Stimulated activated CD8-positive, alpha-beta memory T cell treated with anti-CD3 and anti-CD28 coated beads, Interleukin-7, amount 100 ng/mL, for 4 hours (primary cell): ENCODE measurements around the gene WNT3A.

Experiments used
- DNase-seq, 2 donors: peaks; one replicate each; pipeline ENCODE4 v3.0.0-alpha.2; 2020; ENCODE audit warnings: low read depth in 2 of 2

Gene WNT3A

DNA sequence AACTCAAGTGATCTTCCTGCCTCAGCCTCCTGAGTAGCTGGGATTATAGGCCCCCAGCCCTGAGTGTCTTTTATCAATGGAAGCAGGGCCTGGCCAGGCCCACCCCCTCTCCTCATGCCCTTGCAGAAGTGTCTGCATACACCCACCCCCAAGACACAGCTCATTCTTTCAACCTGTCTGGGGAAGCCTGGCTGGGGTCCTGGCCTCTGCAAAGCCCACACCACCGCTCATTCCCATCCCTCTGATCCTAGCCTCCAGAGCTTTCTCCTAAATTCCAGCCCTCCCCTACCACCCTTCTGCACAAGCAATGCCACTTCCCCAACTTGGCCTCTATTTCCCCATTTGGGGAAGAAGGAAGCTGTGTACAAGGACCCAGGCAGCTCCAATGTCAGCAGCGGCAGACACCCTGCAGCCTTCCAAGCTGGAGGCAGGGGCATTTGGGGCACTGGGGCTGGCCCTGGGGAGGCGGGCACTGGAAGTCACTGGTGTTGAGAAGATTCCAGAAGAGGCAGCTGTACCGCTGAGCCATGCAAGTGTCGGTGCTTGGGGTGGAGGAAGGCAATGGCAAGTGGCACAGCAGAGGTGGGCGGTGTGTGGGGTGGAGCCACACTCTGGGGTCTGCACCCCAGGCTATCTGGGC, 42.0 kb downstream of the WNT3A start:
- no peak for DNase-seq

DNA sequence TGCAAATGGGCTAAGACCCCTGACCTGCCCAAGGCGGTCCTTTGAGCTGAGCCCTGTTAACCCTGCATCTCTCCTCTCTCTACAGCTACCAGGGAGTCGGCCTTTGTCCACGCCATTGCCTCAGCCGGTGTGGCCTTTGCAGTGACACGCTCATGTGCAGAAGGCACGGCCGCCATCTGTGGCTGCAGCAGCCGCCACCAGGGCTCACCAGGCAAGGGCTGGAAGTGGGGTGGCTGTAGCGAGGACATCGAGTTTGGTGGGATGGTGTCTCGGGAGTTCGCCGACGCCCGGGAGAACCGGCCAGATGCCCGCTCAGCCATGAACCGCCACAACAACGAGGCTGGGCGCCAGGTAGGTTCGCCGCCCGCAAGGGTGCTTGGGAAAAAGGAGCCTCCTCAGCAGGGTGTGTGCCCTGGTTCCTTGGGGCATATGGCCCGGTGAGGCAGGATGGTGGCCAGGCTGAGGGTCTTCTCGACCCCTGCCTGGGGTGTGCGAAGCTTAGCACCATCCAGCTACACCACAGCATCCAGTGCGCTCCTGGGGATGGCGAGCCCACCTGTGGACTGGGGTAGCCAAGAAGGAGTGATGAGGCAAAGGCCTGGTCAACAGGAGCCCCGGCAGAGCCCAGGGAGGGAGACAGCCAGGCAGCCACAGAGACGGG, 43.9 kb downstream of the WNT3A start:
- no peak for DNase-seq

DNA sequence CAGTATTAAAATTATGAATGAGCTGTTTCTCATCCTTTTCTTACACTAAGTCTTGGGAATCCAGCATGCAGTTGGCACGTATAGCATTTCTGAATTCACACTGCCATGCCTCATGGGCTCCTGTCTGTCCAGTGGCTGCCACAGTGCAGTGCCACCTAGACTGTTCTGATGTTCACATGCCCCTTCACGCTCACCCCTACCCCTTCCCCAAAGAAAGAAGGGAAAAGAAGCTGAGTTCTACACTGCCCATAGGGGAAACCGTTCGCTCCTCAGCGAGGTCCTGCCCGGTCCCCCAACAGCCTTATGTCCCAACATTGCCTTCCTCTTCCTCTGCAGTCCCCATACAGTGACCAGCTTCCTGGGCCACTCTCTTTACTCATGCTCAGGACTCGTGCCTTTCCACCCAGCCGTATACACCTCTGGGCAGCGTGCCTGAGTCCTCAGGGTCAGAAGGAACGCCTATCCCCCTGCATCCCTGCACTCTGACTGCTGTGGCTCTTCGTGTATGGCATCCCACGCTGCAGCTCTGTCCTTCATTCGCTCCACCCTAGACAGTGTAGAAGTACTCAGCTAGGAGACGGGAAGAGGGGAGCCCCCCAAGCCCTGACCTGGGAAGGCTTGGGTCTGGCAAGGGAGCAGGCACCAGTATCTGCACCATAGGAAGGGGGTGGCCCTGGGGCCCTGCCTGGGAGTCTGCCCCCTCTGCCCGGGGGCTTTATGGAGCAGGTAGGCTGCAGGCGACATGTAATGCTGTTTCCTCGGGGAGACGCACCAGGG, 51.6 kb downstream of the WNT3A start:
- no peak for DNase-seq

DNA sequence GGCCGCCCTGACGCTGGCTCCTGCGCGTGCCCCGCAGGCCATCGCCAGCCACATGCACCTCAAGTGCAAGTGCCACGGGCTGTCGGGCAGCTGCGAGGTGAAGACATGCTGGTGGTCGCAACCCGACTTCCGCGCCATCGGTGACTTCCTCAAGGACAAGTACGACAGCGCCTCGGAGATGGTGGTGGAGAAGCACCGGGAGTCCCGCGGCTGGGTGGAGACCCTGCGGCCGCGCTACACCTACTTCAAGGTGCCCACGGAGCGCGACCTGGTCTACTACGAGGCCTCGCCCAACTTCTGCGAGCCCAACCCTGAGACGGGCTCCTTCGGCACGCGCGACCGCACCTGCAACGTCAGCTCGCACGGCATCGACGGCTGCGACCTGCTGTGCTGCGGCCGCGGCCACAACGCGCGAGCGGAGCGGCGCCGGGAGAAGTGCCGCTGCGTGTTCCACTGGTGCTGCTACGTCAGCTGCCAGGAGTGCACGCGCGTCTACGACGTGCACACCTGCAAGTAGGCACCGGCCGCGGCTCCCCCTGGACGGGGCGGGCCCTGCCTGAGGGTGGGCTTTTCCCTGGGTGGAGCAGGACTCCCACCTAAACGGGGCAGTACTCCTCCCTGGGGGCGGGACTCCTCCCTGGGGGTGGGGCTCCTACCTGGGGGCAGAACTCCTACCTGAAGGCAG, 52.3 kb downstream of the WNT3A start:
- DNase-seq = peak in 1 of 2 donors; percentile 21

DNA sequence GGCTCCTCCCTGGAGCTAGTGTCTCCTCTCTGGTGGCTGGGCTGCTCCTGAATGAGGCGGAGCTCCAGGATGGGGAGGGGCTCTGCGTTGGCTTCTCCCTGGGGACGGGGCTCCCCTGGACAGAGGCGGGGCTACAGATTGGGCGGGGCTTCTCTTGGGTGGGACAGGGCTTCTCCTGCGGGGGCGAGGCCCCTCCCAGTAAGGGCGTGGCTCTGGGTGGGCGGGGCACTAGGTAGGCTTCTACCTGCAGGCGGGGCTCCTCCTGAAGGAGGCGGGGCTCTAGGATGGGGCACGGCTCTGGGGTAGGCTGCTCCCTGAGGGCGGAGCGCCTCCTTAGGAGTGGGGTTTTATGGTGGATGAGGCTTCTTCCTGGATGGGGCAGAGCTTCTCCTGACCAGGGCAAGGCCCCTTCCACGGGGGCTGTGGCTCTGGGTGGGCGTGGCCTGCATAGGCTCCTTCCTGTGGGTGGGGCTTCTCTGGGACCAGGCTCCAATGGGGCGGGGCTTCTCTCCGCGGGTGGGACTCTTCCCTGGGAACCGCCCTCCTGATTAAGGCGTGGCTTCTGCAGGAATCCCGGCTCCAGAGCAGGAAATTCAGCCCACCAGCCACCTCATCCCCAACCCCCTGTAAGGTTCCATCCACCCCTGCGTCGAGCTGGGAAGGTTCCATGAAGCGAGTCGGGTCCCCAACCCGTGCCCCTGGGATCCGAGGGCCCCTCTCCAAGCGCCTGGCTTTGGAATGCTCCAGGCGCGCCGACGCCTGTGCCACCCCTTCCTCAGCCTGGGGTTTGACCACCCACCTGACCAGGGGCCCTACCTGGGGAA, 53.0 kb downstream of the WNT3A start:
- DNase-seq = peak; percentile 38 to 43

DNA sequence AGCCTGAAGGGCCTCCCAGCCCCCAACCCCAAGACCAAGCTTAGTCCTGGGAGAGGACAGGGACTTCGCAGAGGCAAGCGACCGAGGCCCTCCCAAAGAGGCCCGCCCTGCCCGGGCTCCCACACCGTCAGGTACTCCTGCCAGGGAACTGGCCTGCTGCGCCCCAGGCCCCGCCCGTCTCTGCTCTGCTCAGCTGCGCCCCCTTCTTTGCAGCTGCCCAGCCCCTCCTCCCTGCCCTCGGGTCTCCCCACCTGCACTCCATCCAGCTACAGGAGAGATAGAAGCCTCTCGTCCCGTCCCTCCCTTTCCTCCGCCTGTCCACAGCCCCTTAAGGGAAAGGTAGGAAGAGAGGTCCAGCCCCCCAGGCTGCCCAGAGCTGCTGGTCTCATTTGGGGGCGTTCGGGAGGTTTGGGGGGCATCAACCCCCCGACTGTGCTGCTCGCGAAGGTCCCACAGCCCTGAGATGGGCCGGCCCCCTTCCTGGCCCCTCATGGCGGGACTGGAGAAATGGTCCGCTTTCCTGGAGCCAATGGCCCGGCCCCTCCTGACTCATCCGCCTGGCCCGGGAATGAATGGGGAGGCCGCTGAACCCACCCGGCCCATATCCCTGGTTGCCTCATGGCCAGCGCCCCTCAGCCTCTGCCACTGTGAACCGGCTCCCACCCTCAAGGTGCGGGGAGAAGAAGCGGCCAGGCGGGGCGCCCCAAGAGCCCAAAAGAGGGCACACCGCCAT, 53.8 kb downstream of the WNT3A start:
- DNase-seq = no peak

DNA sequence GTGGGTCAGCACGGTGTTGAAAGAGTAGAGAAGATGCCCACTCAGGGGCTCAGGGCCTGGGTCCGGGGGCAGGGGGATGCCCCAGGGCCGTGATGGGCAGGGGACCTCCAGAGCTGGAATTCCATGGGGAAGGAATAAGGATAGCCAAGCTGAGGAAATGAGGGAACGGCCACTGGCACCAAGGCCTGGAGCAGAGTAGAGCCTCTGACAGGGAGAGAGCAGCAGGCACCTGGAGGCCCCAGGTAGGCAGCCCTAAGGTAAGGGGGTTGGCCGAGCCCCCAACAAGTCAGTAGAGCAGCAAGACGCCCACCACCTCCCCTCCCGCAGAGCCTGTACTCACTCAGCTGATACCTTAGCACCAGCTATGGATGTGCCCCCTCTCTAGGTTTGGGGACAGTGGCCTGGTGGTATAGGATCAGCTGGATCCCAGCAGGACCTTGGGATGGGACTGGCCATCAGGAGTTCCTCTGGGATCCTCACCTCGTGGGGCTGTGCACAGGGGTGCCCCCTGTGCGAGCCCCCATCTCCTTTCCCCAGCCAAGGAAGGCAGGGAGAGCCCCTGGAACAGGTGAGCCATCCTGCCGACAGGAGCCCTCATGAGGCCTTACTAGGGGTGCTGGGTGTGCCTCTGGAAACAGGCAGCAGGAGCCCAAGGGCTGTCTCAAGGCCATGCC, 54.8 kb downstream of the WNT3A start:
- no peak for DNase-seq

DNA sequence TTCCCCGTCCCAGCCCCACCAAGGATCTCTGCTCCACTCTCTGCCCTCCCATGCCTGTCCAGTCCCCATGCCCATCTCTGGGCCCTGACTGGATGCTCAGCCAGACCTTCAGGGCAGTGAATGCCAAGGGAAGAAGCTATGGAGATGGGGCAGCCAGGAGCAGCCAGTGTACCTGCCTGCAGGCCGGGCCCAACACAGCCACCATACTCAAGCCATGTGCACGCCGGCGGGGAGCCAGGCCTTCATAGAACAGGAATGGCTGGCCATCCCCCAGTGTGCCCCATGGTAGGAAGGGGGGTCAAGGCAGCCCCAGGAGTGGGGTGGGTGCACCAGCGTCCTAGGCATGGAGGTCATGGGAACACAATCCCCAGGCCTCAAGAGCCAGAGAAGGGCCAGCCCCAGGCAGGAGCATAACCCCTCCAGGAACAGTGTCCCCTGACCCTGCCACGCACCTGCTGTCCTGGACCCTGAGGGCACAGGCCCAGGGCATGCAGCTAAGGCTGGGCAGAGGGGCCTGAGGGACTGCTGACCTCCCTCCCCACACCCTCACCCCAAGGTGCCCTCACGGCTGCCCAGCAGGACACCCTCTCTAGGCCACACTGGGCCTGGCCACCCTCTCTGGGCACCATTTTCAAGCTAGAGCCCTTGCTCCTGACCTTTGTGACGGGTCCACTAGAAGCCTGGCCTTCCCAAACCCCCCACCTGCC, 55.4 kb downstream of the WNT3A start:
- no peak for DNase-seq

DNA sequence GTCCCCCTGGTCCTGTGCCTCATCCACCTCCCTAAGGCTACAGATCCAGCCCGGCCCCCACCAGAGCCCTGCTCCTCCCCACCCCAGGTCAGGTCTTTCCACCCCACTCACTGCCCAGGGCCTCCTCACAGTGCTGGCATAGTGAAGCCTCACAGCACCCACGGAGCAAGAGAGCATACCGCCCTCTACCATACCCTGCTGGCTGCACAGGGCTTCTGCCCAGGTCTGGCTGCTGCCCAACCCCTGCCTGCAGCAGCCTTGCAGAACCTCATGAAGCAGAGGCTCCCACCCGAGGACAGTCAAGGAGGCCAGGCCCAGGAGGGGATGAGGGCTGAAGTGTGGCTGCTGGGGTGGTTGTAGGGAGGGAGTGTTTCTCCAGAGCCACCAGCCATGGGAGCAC, 56.0 kb downstream of the WNT3A start:
- DNase-seq = no peak

DNA sequence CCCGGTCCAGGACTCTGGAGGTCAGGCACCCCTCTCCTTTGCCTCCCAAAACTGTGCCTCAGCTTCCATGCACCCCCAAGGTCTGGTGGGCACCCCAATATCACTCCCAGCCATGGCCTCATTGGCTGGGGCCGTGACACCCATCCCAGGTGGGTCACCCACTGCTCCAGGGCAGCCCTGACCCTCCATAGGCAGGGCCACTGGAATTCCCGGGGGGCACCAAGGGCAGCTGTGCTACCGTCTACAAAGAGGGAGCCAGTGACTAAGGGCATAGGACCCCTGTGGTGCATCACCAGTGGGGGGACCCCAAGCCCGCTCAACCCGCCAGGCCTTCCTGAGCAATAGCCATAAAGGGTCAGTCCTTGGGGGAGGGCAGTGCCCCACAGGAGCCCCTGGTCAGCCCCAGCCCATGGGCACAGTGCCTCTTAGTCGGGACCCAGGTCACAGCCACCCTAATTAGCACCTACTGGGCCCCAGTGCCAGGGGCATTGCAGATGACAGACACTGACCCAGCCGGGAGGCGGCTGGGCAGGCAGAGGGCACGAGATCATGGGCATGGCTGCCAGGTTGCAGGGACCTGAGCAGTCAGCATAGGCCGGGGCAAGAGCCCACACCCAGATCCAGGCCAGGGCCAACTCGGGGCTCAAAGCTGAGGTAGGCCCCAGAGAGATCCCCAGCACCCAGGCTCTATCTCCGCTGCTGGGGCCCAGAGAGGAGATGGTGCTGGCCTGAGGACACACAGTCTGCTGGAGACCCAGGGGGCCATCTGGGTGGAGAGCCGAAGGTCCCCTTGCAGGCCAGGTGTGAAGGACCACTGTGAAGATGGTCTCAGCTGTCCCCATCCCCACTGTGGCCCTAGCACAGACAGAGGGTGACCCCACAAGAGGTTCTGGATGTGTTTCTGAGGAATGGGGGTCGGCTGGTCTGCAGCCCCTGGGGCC, 56.7 kb downstream of the WNT3A start:
- no peak for DNase-seq

DNA sequence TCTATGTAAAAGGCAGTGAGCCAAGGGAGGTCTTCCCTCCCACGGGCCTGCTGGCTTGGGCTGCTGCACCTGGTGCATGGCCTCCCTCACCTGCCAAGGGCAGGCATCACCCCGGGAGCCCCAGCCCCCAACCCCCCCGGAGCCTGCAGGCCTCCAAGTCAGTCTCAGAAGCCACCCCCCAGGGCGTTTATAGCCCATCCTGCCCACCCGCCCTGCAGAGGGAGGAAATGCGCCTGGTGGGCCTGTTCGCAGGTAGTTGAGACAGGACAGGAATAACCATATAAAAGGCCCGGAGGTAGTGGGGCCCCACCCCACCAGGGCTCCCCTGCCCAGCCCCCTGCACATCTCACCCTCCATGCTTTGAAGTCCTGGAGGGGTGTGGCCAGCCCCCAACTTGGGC, 57.5 kb downstream of the WNT3A start:
- no peak for DNase-seq

DNA sequence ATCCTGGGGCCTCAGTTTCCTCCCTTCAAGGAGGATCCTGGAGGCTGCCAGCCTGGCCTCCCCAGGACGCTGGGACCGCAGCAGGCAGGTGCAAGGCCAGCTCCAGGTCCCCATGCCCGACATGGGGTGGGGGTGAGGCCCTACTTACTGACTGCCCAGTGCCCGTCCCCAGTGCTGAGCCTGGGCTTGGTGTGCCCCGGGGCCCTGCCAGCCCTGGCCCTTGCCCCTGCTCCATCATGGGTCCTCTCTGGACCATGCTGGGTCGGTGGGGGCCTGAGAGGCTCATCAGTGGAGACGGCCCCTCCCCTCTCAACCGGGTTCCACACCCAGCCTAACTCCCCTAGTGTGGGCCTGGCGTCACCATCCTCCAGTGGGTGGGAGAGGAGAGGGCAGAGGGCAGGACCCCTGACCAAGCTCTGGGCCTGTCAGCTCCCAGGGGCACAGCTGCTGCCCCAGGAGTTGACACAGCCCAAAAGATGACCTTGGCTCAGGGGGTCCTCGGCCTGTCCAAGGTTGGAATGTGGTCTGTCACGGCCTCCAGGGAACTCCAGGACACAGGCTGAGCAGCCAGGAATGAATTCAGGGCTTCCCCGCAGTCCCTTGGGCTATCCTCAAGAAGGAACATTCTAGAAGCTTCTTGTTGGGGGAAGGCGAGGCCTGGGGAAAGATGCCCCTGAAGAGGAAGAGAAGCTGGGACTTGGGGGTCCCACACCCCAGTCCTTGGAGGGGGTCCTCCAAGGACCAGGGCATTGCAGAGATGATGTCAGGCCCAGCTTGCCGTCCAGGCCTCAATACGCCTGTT, 58.1 kb downstream of the WNT3A start:
- no peak for DNase-seq

DNA sequence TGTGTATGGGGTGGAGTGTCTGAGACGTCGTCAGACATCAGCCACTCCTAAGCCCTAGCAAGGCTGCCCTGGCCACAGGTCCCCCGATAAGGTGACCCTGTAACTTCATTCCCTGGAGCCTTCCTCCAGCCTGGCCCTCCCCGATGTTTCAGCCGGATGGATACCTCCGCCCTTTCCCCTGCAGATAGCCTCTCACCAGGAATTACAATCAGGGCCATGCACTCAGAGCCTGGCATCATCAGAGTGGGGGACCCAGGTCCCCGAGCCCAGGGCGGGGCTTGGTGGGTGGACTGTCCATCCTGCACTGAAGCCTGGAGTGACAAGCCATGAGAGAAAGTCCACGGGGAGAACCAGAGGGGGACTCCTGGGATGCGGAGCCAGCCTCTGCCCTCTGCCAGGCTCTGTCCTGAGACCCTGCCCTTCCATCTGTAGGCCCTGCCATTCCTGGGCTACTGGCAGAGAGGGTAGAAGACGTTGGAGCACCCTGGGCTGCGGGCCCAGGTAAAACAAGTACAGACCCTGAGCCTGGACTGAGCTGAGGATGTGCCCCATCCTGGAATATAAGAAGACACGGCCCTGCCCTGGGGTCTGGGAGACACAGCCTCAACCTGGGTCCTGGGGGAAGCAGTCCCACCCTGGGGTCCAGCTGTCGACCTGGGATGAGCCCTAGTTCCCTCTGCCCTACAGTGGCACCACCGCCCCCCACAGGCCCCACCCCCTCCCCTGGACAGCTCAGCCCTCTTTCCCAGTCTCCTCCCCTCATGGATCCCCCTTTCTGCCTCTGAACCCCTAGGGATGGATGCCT, 58.9 kb downstream of the WNT3A start:
- no peak for DNase-seq

DNA sequence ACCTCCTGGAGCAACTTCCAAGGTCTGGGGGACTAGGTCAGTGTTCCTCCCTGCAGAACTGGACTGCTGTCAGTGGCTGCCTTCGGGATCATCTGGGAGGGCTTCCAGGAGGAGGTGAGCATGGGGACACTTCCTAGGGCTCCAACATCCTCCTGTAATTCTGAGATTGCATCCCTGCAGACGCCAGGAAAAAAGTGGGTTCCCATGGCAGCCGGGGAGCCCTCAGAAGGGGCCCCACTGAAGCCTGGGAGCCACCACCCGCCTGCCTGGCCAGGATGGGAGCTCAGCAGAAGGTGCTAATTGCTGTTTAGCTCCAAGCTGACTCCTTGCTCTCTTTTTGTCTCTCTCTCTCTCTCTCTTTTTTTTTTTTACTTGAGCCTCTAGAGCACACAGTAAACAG, 59.6 kb downstream of the WNT3A start:
- no peak for DNase-seq

DNA sequence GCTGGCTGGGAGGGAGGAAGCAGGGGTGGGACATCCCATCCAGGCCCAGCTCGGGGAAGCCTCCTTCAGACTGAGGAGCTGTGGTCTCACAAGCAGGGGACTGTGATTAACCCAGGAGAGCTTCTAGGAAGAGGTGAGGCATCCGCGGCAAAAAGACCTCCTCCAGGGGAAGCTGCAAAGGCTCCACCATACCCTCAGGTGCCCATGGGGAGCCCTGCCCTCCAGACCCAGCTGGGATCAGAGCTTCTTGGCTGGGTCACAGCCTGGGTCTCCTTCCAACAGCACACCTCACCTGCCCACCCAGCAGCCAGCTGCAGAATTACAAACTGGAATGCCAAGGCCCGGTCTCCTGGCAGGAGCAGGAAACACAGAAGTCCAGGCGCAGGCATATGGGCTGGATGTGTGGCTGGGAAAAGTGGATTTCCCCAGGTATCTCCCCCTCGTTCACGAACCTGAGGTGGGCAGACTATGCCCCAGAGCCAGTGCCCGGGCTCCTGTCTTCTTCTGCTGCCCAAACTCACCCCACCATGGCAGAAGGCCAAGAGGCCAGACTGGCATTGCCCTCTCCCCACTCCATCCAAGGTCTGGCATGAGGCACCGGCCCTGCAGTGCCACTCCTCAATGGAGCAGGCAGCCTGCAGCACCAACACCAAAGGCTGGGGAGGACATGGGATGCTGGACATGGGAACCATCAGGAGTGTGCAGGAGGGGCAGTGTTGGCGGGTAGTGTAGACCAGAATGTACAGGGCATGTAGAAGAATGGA, 60.3 kb downstream of the WNT3A start:
- DNase-seq = no peak

DNA sequence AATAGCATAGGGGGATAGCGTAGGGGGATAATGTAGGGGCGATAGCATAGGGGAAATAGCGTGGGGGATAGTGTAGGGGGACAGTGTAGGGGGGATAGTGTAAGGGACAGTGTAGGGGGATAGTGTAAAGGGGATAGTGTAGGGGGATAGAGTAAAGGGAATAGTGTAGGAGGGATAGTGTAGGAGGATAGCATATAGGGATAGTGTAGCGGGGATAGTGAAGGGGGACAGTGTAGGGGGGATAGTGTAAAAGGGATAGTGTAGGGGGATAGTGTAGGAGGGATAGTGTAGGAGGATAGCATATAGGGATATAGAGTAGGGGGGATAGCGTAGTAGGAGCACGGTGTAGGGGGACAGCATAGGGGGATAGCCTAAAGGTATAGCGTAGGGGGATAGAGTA, 61.6 kb downstream of the WNT3A start:
- no peak for DNase-seq
